SJCRH30 (cell line): Measurements from ENCODE around the gene CWC15. TPM values are rescaled to one million over a fixed set of nuclear protein-coding genes. Genes with fewer than 3 reads are reported as not detected.
A peak's percentile ranks its signal among the peaks of the same experiment; 100 is the strongest.
"Not testable (repeated sequence)": the region's sequence is repeated elsewhere in the genome, so short reads cannot be mapped to it uniquely, and the experiment has no call there.

Experiments
- DNase-seq, 2 experiments: peaks; one replicate each; pipeline ENCODE4 v3.0.0-alpha.2; 2015 to 2020
- H3K27ac ChIP-seq: fragments of 250-450 bp; sonication (Bioruptor Pico); 2 replicates; pipeline ENCODE4 v1.5.1; 2020; ENCODE audit warnings: mild to moderate bottlenecking, moderate library complexity
- H3K27me3 ChIP-seq: fragments of 250-450 bp; sonication (Bioruptor Pico); 2 replicates; pipeline ENCODE4 v1.5.1; 2020; ENCODE audit warnings: mild to moderate bottlenecking, moderate library complexity
- H3K36me3 ChIP-seq: fragments of 250-450 bp; sonication (Bioruptor Pico); 2 replicates; pipeline ENCODE4 v1.5.1; 2020; ENCODE audit warnings: mild to moderate bottlenecking, moderate library complexity
- H3K4me1 ChIP-seq: fragments of 250-450 bp; sonication (Bioruptor Pico); 2 replicates; pipeline ENCODE4 v1.5.1; 2020; ENCODE audit warnings: mild to moderate bottlenecking, moderate library complexity
- H3K4me3 ChIP-seq: fragments of 250-450 bp; sonication (Bioruptor Pico); 2 replicates; pipeline ENCODE4 v1.5.1; 2020; ENCODE audit warnings: mild to moderate bottlenecking, moderate library complexity
- H3K9me3 ChIP-seq: fragments of 250-450 bp; sonication (Bioruptor Pico); replicated peaks from 2 replicates; pipeline ENCODE4 v1.5.1; 2020; ENCODE audit warnings: mild to moderate bottlenecking, moderate library complexity
- total RNA-seq: library from RNA; depleted of rRNA; stranded (reverse); fragments of >200 nt; shearing (Covaris generic); gene quantifications from 2 replicates; pipeline ENCODE4 v1.2.3, GENCODE V29; 2014; rRNA removed

Gene CWC15
- total RNA-seq = 39.8 and 41.8 TPM in 2 replicates

DNA sequence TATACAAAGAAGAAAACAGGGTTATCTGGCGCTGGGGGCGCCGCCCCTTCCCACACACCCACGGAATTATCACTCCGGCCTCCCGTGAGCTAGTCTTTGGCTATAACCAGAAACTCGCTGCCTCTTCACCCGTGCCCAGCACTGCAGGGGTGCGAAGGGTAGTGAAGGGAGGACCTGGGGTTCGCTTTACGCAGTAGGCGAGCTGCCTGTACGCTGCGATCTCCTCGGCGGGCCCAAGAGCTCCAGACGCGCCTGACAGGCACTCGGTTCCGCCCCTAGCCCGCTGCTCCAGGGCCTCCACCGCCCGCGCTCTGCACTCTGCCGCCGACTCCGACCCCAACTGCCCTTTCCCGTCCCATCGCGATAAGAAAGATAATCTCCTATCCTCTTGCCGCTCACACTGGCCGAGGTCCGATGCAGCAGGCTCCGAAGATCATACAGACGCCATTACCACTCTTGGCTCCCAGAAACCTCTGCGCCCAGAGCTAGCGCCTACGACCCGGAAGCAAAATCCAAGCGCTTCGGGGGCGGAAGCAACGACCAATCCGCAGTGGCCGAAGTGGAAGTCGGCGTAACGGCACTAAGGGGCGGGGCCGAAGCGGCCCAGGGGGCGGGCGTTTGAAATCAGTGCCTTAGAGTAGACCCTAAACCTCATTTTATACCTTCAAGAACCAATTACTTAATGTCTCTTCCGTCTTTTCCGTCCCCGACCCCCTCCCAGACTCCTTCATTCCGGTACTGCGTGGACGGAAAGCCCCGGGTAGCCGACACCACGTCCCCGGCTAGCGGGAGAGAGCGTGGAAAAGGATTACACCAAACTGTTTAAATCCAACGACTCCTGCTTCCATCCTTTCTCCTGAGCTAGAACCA lies at the start of gene CWC15, which contains the start of gene KDM4D:
TSS of gene CWC15 (minus strand) at position 458 of the 870 bp plus-strand sequence. CDS start 1,371 bp downstream, outside the sequence.
TSS of gene KDM4D (plus strand) at position 611 of the 870 bp plus-strand sequence. CDS start 23,664 bp downstream, outside the sequence.
- Histone ChIP-seq H3K4me3 (peak within 1 kb of the TSS; percentile 65), H3K27me3 (no peaks in the 10 kb centered on the region), H3K27ac (peak within 1 kb of the TSS; percentile 72), H3K36me3 (peaks cover 29% of the 10 kb centered on the region), H3K4me1 (no peaks in the 10 kb centered on the region), H3K9me3 (no peaks in the 10 kb centered on the region)
- peak; percentile 87 to 91 for DNase-seq

DNA sequence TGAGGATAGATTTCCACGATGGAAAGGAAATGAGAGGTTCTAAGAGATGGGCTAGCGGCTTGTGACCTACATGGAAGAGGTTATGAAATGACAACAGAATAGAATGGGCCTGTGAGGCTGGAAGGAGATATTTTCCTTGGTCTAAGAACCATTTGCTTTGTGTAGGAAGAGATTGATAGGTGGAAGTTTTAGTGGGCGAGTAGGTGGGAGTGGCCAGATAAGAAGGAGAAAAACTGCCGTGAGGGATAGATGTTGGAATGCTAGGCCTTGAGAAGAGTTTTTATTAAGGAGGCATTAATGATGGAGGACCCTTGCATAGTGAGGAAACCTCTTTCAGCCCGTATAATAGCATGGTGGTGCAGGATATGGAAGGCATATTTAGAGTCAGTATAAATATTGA lies 48.1 kb upstream of the CWC15 start:
- H3K4me3 ChIP-seq, H3K27me3 ChIP-seq, DNase-seq, H3K36me3 ChIP-seq, H3K4me1 ChIP-seq, H3K9me3 ChIP-seq, H3K27ac ChIP-seq: not testable (repeated sequence)

DNA sequence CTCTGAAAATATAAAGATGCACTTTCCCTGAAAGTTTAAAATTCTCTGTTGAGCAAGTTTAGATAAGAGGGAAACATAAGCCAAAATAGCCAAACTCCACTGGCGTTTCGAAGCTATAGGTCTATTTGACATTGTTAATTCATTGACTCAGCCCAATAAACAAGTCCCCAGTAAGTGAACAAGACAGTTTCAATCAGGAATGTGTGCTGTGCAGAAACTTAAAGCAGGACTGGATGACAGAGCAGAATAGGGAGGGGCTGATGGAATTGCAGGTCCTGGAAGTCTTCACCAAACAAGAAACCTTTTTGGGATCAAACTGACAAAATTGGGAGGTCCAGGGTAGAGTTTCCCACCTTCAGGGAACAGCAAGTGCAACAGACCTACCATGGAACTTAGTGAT lies 42.8 kb upstream of the CWC15 start:
- H3K36me3 ChIP-seq = no peaks in the 10 kb centered on the region
- DNase-seq = no peak
- no peaks in the 10 kb centered on the region for H3K27me3 ChIP-seq
- no peaks in the 10 kb centered on the region for H3K4me1 ChIP-seq
- H3K27ac ChIP-seq = no peak overlapping the region
- H3K4me3 ChIP-seq = no peak overlapping the region
- no peaks in the 10 kb centered on the region for H3K9me3 ChIP-seq

DNA sequence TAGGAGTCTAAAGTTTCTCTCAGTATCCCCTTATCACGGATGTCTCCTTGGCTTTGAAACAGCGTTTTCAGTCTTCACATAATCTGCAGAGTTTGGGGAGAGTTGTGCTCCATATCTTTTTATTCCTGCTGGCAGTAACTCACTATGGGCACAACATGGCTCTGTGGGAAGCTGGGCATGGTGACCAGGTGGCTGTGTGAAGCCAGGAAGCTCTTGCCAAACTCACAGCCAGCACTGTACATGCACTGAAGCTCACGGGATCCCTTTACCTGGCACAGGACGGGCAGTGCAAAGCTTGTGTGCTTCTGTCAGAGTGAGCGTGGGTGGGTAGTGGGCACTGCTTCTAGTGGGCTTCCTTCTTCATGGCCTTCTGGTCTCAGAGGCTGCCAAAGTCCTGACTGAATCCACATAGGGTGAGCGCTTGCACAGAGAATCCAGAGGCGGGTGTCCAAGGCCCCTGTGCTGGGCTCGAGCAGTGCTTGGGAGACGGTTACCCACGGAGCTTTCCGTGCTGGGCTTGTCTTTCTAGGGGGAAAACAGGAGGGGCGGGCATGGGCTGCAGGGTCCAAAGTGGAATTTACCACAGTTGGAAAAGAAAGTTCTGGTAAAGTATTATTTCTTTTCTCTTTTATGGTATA lies 40.9 kb upstream of the CWC15 start:
- Histone ChIP-seq H3K27me3 (no peaks in the 10 kb centered on the region), H3K9me3 (no peaks in the 10 kb centered on the region), H3K36me3 (no peaks in the 10 kb centered on the region), H3K4me3 (no peak overlapping the region), H3K4me1 (no peaks in the 10 kb centered on the region), H3K27ac (no peak overlapping the region)
- DNase-seq = no peak

DNA sequence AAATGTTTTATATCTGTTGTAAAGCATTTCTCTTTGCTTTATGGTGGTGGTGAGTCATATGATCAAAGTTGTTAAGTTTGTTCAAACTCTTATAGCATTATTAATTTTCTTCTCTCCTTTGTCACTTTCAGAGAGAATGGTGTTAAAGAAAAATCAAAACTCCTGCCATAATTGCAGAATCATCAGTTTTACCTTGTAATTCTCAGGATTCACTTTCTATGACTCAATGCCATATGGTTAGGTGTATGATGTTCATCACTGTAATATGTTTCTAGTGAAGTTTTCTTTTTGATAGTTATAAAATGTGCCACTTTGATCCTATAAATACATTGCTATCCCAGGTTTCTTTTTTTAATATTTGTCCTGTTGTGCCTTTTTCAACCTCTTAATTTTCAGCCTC lies 38.0 kb upstream of the CWC15 start:
- Histone ChIP-seq H3K27me3 (no peaks in the 10 kb centered on the region), H3K4me3 (no peak overlapping the region), H3K27ac (no peak overlapping the region), H3K9me3 (no peaks in the 10 kb centered on the region), H3K36me3 (no peaks in the 10 kb centered on the region), H3K4me1 (no peaks in the 10 kb centered on the region)
- DNase-seq = no peak

DNA sequence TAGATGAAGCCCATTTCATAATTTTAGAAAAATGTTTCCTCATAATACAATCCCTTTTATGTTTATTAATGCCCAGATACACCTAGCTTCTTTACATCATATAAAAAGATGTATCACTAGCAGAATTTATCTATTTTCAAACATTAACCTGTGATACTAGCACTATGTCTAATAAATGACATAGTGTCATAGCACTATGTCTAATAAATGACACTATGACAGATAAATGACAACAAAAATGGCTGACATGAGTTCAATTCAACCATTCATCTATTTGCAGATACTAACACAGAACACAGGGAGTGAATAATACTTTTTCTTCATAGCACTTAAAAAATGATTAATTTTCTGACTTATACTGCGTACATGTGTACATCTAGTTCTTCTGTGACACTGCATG lies 32.3 kb upstream of the CWC15 start:
- no peaks in the 10 kb centered on the region for H3K4me1 ChIP-seq
- H3K4me3 ChIP-seq = no peak overlapping the region
- no peak for DNase-seq
- H3K9me3 ChIP-seq = no peaks in the 10 kb centered on the region
- no peak overlapping the region for H3K27ac ChIP-seq
- no peaks in the 10 kb centered on the region for H3K36me3 ChIP-seq
- no peaks in the 10 kb centered on the region for H3K27me3 ChIP-seq

DNA sequence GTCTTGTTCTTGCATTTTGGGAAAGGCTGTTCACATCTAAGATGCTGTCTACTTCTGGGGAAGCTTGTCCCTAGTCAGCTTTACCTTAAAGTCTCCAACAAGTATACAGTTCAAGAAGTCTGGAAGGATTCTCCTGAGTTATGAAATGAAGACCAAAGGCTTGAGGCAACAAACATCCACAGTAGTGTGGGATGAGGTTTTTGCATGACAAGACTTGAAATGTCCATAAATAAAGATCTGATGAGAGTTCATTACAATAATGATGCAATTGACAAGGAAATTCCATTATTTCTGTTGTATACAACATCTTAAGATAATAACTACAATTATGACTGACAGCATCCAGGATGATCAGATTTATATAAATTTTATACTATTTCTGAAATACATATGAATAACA lies 30.4 kb upstream of the CWC15 start:
- H3K4me3 ChIP-seq = no peak overlapping the region
- no peaks in the 10 kb centered on the region for H3K36me3 ChIP-seq
- DNase-seq = no peak
- H3K4me1 ChIP-seq = no peaks in the 10 kb centered on the region
- no peak overlapping the region for H3K27ac ChIP-seq
- H3K27me3 ChIP-seq = no peaks in the 10 kb centered on the region
- H3K9me3 ChIP-seq = no peaks in the 10 kb centered on the region

DNA sequence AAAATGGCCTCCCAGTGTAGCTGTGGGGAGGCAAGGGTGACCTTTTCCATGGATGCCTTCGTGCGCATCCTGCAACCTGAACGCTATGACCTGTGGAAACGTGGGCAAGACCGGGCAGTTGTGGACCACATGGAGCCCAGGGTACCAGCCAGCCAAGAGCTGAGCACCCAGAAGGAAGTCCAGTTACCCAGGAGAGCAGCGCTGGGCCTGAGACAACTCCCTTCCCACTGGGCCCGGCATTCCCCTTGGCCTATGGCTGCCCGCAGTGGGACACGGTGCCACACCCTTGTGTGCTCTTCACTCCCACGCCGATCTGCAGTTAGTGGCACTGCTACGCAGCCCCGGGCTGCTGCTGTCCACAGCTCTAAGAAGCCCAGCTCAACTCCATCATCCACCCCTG lies 24.9 kb upstream of the CWC15 start:
- H3K27me3 ChIP-seq = no peaks in the 10 kb centered on the region
- H3K4me3 ChIP-seq = no peak overlapping the region
- no peak for DNase-seq
- H3K4me1 ChIP-seq = no peaks in the 10 kb centered on the region
- no peak overlapping the region for H3K27ac ChIP-seq
- H3K9me3 ChIP-seq = no peaks in the 10 kb centered on the region
- no peaks in the 10 kb centered on the region for H3K36me3 ChIP-seq

DNA sequence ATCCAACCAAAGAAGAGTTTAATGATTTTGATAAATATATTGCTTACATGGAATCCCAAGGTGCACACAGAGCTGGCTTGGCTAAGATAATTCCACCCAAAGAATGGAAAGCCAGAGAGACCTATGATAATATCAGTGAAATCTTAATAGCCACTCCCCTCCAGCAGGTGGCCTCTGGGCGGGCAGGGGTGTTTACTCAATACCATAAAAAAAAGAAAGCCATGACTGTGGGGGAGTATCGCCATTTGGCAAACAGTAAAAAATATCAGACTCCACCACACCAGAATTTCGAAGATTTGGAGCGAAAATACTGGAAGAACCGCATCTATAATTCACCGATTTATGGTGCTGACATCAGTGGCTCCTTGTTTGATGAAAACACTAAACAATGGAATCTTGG lies 24.1 kb upstream of the CWC15 start:
- no peak overlapping the region for H3K27ac ChIP-seq

DNA sequence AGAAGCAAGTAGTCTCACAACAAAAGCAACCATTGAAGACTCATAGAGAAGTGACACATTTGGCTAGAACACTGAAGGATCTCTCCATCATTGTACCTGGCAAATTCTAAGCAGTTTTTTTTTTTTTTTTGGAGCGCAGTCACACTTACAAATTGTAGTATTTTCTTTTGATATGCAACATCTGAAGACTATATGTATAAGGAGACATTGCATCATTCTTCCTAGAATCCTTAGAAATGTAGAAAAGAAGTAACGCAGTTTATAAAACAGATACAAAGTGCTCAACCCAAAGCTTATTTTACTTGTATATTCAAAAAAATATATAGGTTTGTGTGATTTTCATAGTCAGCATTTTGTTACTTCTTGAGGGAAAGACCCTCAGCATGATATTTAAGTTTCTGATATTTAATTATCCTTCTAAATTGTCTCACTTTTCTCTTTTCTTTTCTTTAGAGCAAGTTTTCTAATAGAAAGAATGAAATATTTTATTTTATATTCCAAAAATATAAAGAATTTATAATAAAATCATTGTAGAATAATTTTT lies 20.1 kb upstream of the CWC15 start:
- no peaks in the 10 kb centered on the region for H3K9me3 ChIP-seq
- no peaks in the 10 kb centered on the region for H3K27me3 ChIP-seq
- no peaks in the 10 kb centered on the region for H3K4me1 ChIP-seq
- no peak for DNase-seq
- H3K27ac ChIP-seq = no peak overlapping the region
- H3K4me3 ChIP-seq = no peak overlapping the region
- H3K36me3 ChIP-seq = no peaks in the 10 kb centered on the region

More for the DNA sequence above, 24.1 kb upstream of the CWC15 start:
- Histone ChIP-seq H3K4me3 (no peak overlapping the region), H3K36me3 (no peaks in the 10 kb centered on the region), H3K4me1 (no peaks in the 10 kb centered on the region), H3K9me3 (no peaks in the 10 kb centered on the region), H3K27me3 (no peaks in the 10 kb centered on the region)
- DNase-seq = no peak

DNA sequence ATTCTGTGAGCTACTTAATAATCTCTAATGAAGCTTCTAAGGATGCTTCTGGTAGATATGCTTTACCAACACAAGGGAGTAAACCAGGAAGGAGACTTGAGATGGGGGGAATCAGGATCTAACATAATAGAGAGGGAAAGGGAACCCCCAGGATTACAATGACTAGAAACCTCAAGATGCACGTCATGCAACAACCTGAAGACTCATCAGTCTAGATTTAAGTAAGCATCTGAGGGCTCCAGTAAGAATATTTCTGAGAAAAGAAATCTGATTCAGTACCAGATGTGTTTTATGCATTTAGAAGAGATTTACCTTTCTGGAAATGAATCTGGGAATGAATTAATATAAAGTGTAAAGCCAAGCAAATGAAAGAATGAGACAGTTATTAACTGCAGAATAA lies 15.4 kb upstream of the CWC15 start:
- Histone ChIP-seq H3K27ac (no peak overlapping the region), H3K36me3 (no peaks in the 10 kb centered on the region), H3K9me3 (no peaks in the 10 kb centered on the region), H3K4me1 (no peaks in the 10 kb centered on the region), H3K4me3 (no peak overlapping the region), H3K27me3 (no peaks in the 10 kb centered on the region)
- no peak for DNase-seq

DNA sequence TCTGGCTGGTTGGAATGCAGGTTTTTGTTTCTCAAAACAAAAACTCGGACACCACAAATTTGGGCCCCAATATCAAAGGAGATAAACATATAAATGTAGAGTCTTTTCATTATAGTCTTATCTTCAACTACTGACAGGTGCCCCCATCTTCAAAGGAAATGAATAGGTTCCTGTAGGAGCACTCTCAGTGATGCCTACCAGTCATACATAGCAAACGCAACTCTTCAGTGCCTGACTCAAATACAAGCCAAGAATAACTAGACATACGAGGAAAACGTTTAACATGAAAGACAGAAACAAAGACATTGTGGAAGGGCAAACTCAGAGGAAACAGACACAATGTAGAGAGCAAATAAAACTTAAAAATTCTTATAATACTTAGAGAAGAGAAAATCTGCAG lies 14.0 kb upstream of the CWC15 start:
- no peak for DNase-seq
- Histone ChIP-seq H3K36me3 (no peaks in the 10 kb centered on the region), H3K27me3 (no peaks in the 10 kb centered on the region), H3K27ac (no peak overlapping the region), H3K4me3 (no peak overlapping the region), H3K9me3 (no peaks in the 10 kb centered on the region), H3K4me1 (no peaks in the 10 kb centered on the region)

DNA sequence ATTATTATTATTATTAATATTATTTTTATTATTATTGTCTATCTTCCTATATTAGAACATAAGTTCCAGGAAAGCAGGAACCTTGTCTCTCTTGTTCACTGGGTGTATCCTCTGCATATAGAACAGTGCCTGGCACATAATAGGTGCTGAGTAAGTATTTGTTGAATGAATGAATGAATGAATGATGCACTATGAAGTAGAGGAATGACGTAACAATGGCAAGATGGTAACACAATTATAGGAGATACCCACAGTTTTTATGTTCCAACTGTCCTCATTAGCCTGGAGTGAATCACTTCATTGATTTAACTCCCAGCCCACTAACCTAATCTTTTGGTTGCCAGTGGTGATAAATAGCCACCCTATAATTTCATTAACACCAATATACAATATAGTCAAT lies 2.2 kb upstream of the CWC15 start:
- DNase-seq = no peak
- Histone ChIP-seq H3K27me3 (no peaks in the 10 kb centered on the region), H3K9me3 (no peaks in the 10 kb centered on the region), H3K27ac (no peak overlapping the region), H3K36me3 (peaks cover 11% of the 10 kb centered on the region), H3K4me1 (no peaks in the 10 kb centered on the region), H3K4me3 (no peak overlapping the region)

DNA sequence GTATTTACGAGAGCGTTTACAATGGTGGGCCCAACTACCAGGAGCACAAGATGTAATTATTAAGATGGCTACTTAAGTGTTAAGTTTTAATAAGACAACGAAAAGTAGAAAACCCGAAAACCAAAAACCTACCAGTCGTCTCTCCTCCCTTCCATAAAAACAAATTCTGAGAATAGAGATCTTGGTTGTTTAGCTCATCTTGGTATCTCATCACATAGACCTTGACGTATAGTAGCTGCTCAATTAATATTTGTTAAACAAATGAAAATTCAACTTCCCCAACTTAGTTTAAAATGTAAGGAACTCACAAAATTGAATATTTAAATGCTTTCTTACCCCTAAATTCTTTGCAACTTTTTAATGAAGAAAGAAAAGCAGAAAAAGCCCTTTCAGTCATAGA lies 822 bp upstream of the CWC15 start:
- no peak for DNase-seq
- no peaks in the 10 kb centered on the region for H3K27me3 ChIP-seq
- no peaks in the 10 kb centered on the region for H3K4me1 ChIP-seq
- H3K9me3 ChIP-seq = no peaks in the 10 kb centered on the region
- peak overlapping the region; percentile 72; the same call in 1 of the 2 replicates for H3K27ac ChIP-seq
- H3K4me3 ChIP-seq = peak overlapping the region; percentile 65
- H3K36me3 ChIP-seq = peaks cover 22% of the 10 kb centered on the region

DNA sequence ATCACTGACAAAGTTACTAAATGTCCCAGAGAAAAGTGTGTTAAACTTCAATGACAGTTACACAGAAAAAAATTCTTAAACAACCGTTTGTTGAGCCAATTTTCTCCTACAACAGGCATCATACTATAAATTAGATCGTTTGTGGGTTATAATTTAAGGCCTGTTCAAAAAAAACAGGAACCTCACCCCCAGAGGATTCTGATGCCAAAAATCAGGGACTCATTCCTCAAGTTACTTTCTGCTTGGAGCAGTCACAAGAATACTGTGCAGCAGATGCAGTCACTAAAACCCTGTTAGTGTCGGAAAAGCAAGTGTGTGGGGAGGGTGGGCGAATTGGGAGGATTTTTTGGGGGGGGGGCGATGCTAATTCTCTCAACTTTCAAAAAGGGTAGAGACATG lies 657 bp downstream of the CWC15 start:
- Histone ChIP-seq H3K27ac (no peak overlapping the region), H3K36me3 (peaks cover 36% of the 10 kb centered on the region), H3K4me1 (no peaks in the 10 kb centered on the region), H3K4me3 (peak overlapping the region; percentile 65), H3K9me3 (no peaks in the 10 kb centered on the region), H3K27me3 (no peaks in the 10 kb centered on the region)
- DNase-seq = no peak
